Suprapubic skin (tissue), 4 donors: ENCODE measurements around the gene MAML2.

Experiments used
- EP300 ChIP-seq: sonication (generic); formaldehyde crosslinking; IDR thresholded peaks from one replicate; pipeline ENCODE4 v1.6.1; 2017; ENCODE audit warnings: antibody characterized with exemption
- POLR2A ChIP-seq, 2 donors: fragments of 450-650 bp; IDR thresholded peaks; one replicate each; pipeline ENCODE4 v1.6.1; 2017; ENCODE audit warnings: antibody characterized with exemption in 2 of 2, mild to moderate bottlenecking in 2 of 2, moderate library complexity in 2 of 2
- POLR2AphosphoS5 ChIP-seq, 3 donors: sonication (generic); formaldehyde crosslinking; IDR thresholded peaks; one replicate each; pipeline ENCODE4 v1.6.1; 2017; ENCODE audit warnings: antibody characterized with exemption in 3 of 3
- TF ChIP-seq, protein P1 (sequence below), 2 donors: fragments of 200-600 bp in 1 of 2; fragments of 450-650 bp in 1 of 2; sonication (generic) in 1 of 2; IDR thresholded peaks; one replicate each; pipeline ENCODE4 v1.5.1; 2016 to 2019; ENCODE audit warnings: antibody characterized with exemption in 2 of 2, mild to moderate bottlenecking in 1 of 2, moderate library complexity in 1 of 2

DNA sequence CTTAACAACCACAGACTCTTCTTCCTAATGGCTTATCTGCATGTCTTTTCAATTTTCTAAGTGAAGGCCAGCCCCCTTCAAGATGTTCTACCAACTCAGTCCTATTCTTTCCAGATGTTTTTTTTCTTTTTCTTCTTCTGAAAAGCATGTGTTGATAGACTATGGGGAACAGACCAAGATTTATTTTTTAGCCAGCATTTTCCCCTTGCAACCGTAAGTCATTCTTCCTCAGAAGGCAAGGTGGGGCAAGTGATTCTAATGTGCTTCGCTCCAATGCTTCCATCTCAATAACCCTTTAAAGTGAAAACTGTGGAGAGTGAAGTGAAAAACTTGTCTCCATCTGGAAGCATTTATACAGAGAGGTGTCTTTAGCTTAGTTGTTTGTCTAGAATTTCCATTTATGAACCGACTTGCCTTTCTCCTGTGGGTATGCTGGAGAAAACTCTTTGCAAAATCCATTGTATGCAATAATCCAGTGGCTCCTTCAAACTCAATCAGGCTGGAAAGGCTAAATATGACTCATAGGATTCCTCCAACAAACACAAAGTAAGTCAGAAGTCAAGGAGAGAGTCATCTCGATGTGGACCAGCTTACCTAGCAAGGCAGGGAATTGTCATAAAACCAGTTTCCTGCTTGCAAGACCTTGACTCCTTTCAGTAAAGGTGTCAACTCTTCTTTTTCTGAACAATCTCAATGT is 83.7 kb downstream of the MAML2 start:
- TF ChIP-seq POLR2AphosphoS5 (IDR thresholded peaks at IDR 0.05) (no peak), POLR2A (IDR thresholded peaks at IDR 0.05) (no peak), EP300 (no peak)
- TF ChIP-seq, protein P1, sequence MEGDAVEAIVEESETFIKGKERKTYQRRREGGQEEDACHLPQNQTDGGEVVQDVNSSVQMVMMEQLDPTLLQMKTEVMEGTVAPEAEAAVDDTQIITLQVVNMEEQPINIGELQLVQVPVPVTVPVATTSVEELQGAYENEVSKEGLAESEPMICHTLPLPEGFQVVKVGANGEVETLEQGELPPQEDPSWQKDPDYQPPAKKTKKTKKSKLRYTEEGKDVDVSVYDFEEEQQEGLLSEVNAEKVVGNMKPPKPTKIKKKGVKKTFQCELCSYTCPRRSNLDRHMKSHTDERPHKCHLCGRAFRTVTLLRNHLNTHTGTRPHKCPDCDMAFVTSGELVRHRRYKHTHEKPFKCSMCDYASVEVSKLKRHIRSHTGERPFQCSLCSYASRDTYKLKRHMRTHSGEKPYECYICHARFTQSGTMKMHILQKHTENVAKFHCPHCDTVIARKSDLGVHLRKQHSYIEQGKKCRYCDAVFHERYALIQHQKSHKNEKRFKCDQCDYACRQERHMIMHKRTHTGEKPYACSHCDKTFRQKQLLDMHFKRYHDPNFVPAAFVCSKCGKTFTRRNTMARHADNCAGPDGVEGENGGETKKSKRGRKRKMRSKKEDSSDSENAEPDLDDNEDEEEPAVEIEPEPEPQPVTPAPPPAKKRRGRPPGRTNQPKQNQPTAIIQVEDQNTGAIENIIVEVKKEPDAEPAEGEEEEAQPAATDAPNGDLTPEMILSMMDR (IDR thresholded peaks at IDR 0.05) = no peak
